CD4-positive, CD25-positive, alpha-beta regulatory T cell (primary cell): ENCODE data around the gene AGPS. TPM values are rescaled to one million over a fixed set of nuclear protein-coding genes. Genes with fewer than 3 reads are reported as not detected.
"Not testable (repeated sequence)": the region's sequence is repeated elsewhere in the genome, so short reads cannot be mapped to it uniquely, and the experiment has no call there.

Source experiments
- ATAC-seq, 2 donors: fragments of 150-1000 bp; cut with Tn5 transposase; one replicate each; pipeline ENCODE4 v1.10.0; 2021; ENCODE audit warnings: low read depth in 2 of 2, moderate number of reproducible peaks in 2 of 2, moderate library complexity in 1 of 2
- DNase-seq, 3 donors: peaks; one replicate each; pipeline versions ENCODE4 v3.0.0 to v3.0.0-alpha.2; 2012 to 2022; ENCODE audit warnings: mixed read lengths in 1 of 3
- H3K27ac ChIP-seq: one replicate; pipeline ENCODE4 v1.7.0; 2013; ENCODE audit warnings: mild to moderate bottlenecking, low read length; ENCODE audit not compliant: insufficient read depth, poor library complexity, severe bottlenecking
- H3K27me3 ChIP-seq: one replicate; pipeline ENCODE4 v1.7.0; 2013; ENCODE audit warnings: low read length; ENCODE audit not compliant: control insufficient read depth, insufficient read depth
- H3K36me3 ChIP-seq: one replicate; pipeline ENCODE4 v1.7.0; 2013; ENCODE audit warnings: mild to moderate bottlenecking, low read length, moderate library complexity; ENCODE audit not compliant: control insufficient read depth, insufficient read depth
- H3K4me1 ChIP-seq: 2 replicates; pipeline ENCODE4 v1.7.0; 2013; ENCODE audit warnings: mild to moderate bottlenecking, low read length; ENCODE audit not compliant: insufficient read depth, control insufficient read depth, poor library complexity, severe bottlenecking
- H3K4me3 ChIP-seq: one replicate; pipeline ENCODE4 v1.7.0; 2013; ENCODE audit warnings: low read depth, mild to moderate bottlenecking, low read length, moderate library complexity
- H3K9me3 ChIP-seq, 2 experiments: 1 replicate in 1 of 2; 2 replicates in 1 of 2; pipeline ENCODE4 v1.7.0; 2013; ENCODE audit warnings: low read length in 2 of 2, mild to moderate bottlenecking in 1 of 2, moderate library complexity in 1 of 2; ENCODE audit not compliant: control insufficient read depth in 2 of 2
- H3K27ac Mint-ChIP-seq, 3 donors: one replicate each; pipeline ENCODE4 v1.8.0; 2020 to 2022; ENCODE audit warnings: mild to moderate bottlenecking in 3 of 3, mixed read lengths in 3 of 3, moderate library complexity in 2 of 3
- H3K27me3 Mint-ChIP-seq: one replicate; pipeline ENCODE4 v1.8.0; 2022; ENCODE audit warnings: mild to moderate bottlenecking, mixed read lengths
- H3K36me3 Mint-ChIP-seq: one replicate; pipeline ENCODE4 v1.8.0; 2020; ENCODE audit warnings: mixed read lengths
- H3K4me1 Mint-ChIP-seq, 4 donors: one replicate each; pipeline ENCODE4 v1.8.0; 2020 to 2022; ENCODE audit warnings: mixed read lengths in 4 of 4, mild to moderate bottlenecking in 1 of 4
- H3K4me3 Mint-ChIP-seq, 4 donors: one replicate each; pipeline ENCODE4 v1.8.0; 2020 to 2022; ENCODE audit warnings: mild to moderate bottlenecking in 4 of 4, mixed read lengths in 4 of 4, moderate library complexity in 3 of 4
- H3K9me3 Mint-ChIP-seq, 7 donors: one replicate each; pipeline ENCODE4 v1.8.0; 2020 to 2022; ENCODE audit warnings: mixed read lengths in 7 of 7, mild to moderate bottlenecking in 3 of 7, moderate library complexity in 2 of 7
- polyA plus RNA-seq, 4 donors: library from polyadenylated mRNA; unstranded; fragments of 300-500 nt; fragmentation: Illumina TruSeq; gene quantifications; one replicate each; pipeline ENCODE4 v1.2.3, GENCODE V29; 2021
- total RNA-seq: library from RNA; stranded (reverse); gene quantifications from one replicate; pipeline ENCODE4 v1.2.3, GENCODE V29; 2022

AGPS gene
- total and polyA plus RNA-seq, 5 donors from 2014 or later, result 15.6 to 29.4 (median 22.6) TPM

GRCh38 chr2:177427936-177428335 is 35.4 kb downstream of the AGPS start:
- not testable (repeated sequence) for H3K4me3 ChIP-seq, DNase-seq, H3K27ac Mint-ChIP-seq, H3K27me3 ChIP-seq, H3K4me1 ChIP-seq, H3K27me3 Mint-ChIP-seq, ATAC-seq, H3K27ac ChIP-seq, H3K4me3 Mint-ChIP-seq
- H3K9me3 ChIP-seq, result peaks cover 32 to 54% of the 10 kb centered on the region in 2 experiments
- H3K9me3 Mint-ChIP-seq, result peaks cover 5 to 53% (median 27%) of the 10 kb centered on the region in 7 donors
- peaks cover 13 to 35% (median 24%) of the 10 kb centered on the region in 4 donors for H3K4me1 Mint-ChIP-seq
- peaks cover 32% of the 10 kb centered on the region for H3K36me3 ChIP-seq
- H3K36me3 Mint-ChIP-seq, result peaks cover 69% of the 10 kb centered on the region

GRCh38 chr2:177429688-177430325 is 37.2 kb downstream of the AGPS start:
- Histone ChIP-seq H3K27ac (no peak overlapping the region), H3K4me3 (no peak overlapping the region), H3K4me1 (no peaks in the 10 kb centered on the region), H3K27me3 (no peaks in the 10 kb centered on the region), H3K9me3 (peaks cover 39 to 66% of the 10 kb centered on the region in 2 experiments), H3K36me3 (peaks cover 46% of the 10 kb centered on the region)
- H3K4me3 Mint-ChIP-seq, result no peak overlapping the region
- H3K27me3 Mint-ChIP-seq, result no peaks in the 10 kb centered on the region
- DNase-seq (no peak), ATAC-seq (no peak)
- no peak overlapping the region for H3K27ac Mint-ChIP-seq
- peaks cover 13 to 31% (median 20%) of the 10 kb centered on the region in 4 donors for H3K4me1 Mint-ChIP-seq
- H3K9me3 Mint-ChIP-seq, result peaks cover 5 to 62% (median 32%) of the 10 kb centered on the region in 7 donors
- H3K36me3 Mint-ChIP-seq, result peaks cover 71% of the 10 kb centered on the region

GRCh38 chr2:177430411-177430810 is 37.8 kb downstream of the AGPS start:
- Mint-ChIP-seq H3K36me3 (peaks cover 68% of the 10 kb centered on the region), H3K9me3 (peaks cover 5 to 62% (median 32%) of the 10 kb centered on the region in 7 donors)

GRCh38 chr2:177431111-177431725 is 38.6 kb downstream of the AGPS start:
- Mint-ChIP-seq H3K36me3 (peaks cover 64% of the 10 kb centered on the region), H3K9me3 (peaks cover 5 to 61% (median 26%) of the 10 kb centered on the region in 7 donors), H3K4me3 (peak overlapping the region in 1 of 4 donors; percentile 27), H3K4me1 (peaks cover 11 to 21% (median 14%) of the 10 kb centered on the region in 4 donors)
- not testable (repeated sequence) for ATAC-seq, H3K27me3 Mint-ChIP-seq, H3K27me3 ChIP-seq, H3K27ac Mint-ChIP-seq, DNase-seq, H3K27ac ChIP-seq, H3K4me3 ChIP-seq, H3K4me1 ChIP-seq
- Histone ChIP-seq H3K9me3 (peaks cover 39 to 66% of the 10 kb centered on the region in 2 experiments), H3K36me3 (peaks cover 46% of the 10 kb centered on the region)

More at GRCh38 chr2:177430411-177430810, 37.8 kb downstream of the AGPS start:
- H3K27me3 Mint-ChIP-seq, result no peaks in the 10 kb centered on the region
- Histone ChIP-seq H3K27ac (no peak overlapping the region), H3K4me3 (no peak overlapping the region), H3K9me3 (peaks cover 39 to 66% of the 10 kb centered on the region in 2 experiments), H3K4me1 (no peaks in the 10 kb centered on the region), H3K36me3 (peaks cover 46% of the 10 kb centered on the region), H3K27me3 (no peaks in the 10 kb centered on the region)
- ATAC-seq (no peak), DNase-seq (no peak)
- no peak overlapping the region for H3K27ac Mint-ChIP-seq
- no peak overlapping the region for H3K4me3 Mint-ChIP-seq
- H3K4me1 Mint-ChIP-seq, result peaks cover 13 to 28% (median 16%) of the 10 kb centered on the region in 4 donors

- Histone ChIP-seq H3K4me1 (no peaks in the 10 kb centered on the region), H3K27me3 (no peaks in the 10 kb centered on the region), H3K9me3 (peaks cover 34 to 54% of the 10 kb centered on the region in 2 experiments), H3K27ac (no peak overlapping the region), H3K4me3 (no peak overlapping the region), H3K36me3 (peaks cover 43% of the 10 kb centered on the region)
- Mint-ChIP-seq H3K27me3 (no peaks in the 10 kb centered on the region), H3K27ac (no peak overlapping the region), H3K4me3 (no peak overlapping the region), H3K36me3 (peaks cover 58% of the 10 kb centered on the region), H3K9me3 (peaks cover 5 to 46% (median 15%) of the 10 kb centered on the region in 7 donors), H3K4me1 (peaks cover 6 to 7% (median 6%) of the 10 kb centered on the region in 4 donors)
- ATAC-seq, result no peak
- DNase-seq, result peak in 1 of 3 donors; percentile 15
Measured at GRCh38 chr2:177432703-177433102, 40.1 kb downstream of the AGPS start.

- no peak overlapping the region for H3K27ac Mint-ChIP-seq
- H3K9me3 Mint-ChIP-seq, result peaks cover 5 to 39% (median 11%) of the 10 kb centered on the region in 7 donors
- peaks cover 54% of the 10 kb centered on the region for H3K36me3 Mint-ChIP-seq
- no peak overlapping the region for H3K4me3 Mint-ChIP-seq
- Histone ChIP-seq H3K27me3 (no peaks in the 10 kb centered on the region), H3K4me3 (no peak overlapping the region), H3K4me1 (no peaks in the 10 kb centered on the region), H3K36me3 (peaks cover 45% of the 10 kb centered on the region), H3K27ac (no peak overlapping the region), H3K9me3 (peaks cover 30 to 51% of the 10 kb centered on the region in 2 experiments)
- no peak for ATAC-seq
- DNase-seq, result no peak
- H3K27me3 Mint-ChIP-seq, result no peaks in the 10 kb centered on the region
- H3K4me1 Mint-ChIP-seq, result peaks cover 0 to 6% (median 6%) of the 10 kb centered on the region in 4 donors
Measured at GRCh38 chr2:177433402-177433801, 40.8 kb downstream of the AGPS start.

GRCh38 chr2:177434475-177434874 is 41.9 kb downstream of the AGPS start:
- no peaks in the 10 kb centered on the region for H3K4me1 ChIP-seq
- H3K4me3 ChIP-seq, result no peak overlapping the region
- no peaks in the 10 kb centered on the region for H3K27me3 Mint-ChIP-seq
- H3K9me3 Mint-ChIP-seq, result peaks cover 4 to 29% (median 11%) of the 10 kb centered on the region in 7 donors
- no peak for ATAC-seq
- peaks cover 30 to 45% of the 10 kb centered on the region in 2 experiments for H3K9me3 ChIP-seq
- peaks cover 0 to 6% (median 3%) of the 10 kb centered on the region in 4 donors for H3K4me1 Mint-ChIP-seq
- H3K27me3 ChIP-seq, result no peaks in the 10 kb centered on the region
- no peak for DNase-seq
- peaks cover 38% of the 10 kb centered on the region for H3K36me3 ChIP-seq
- H3K36me3 Mint-ChIP-seq, result peaks cover 51% of the 10 kb centered on the region
- H3K4me3 Mint-ChIP-seq, result no peak overlapping the region
- no peak overlapping the region for H3K27ac ChIP-seq
- H3K27ac Mint-ChIP-seq, result no peak overlapping the region
